AG04449 (cell line): ENCODE measurements around the gene LRRTM1.

ENCODE experiments used
- CTCF ChIA-PET: fragments of 350-600 bp; formaldehyde crosslinking; extraction: SDS; loops from one replicate; lab custom pipeline; 2021; ENCODE audit warnings: antibody characterized with exemption; lab: Yijun Ruan, JAX
- POLR2A ChIA-PET: fragments of 400-600, 350-600 bp; formaldehyde crosslinking; extraction: SDS; loops from one replicate; lab custom pipeline; 2020; ENCODE audit warnings: antibody characterized with exemption, inconsistent platforms; lab: Yijun Ruan, JAX
- DNase-seq: peaks from one replicate; pipeline ENCODE4 v3.0.0-alpha.2; 2010; ENCODE audit warnings: low read depth, low spot score
- H3K4me3 ChIP-seq: 2 replicates; pipeline ENCODE4 v1.5.1; 2011; ENCODE audit warnings: low read depth, mild to moderate bottlenecking, control low read depth, low read length
- TF ChIP-seq, protein P1 (sequence below): IDR thresholded peaks from one replicate; pipeline ENCODE4 v1.5.1; 2011; ENCODE audit warnings: mild to moderate bottlenecking, moderate library complexity, low read length, control low read depth, inconsistent platforms; ENCODE audit not compliant: insufficient read depth; ENCODE audit errors: missing control alignments

LRRTM1 gene

DNA sequence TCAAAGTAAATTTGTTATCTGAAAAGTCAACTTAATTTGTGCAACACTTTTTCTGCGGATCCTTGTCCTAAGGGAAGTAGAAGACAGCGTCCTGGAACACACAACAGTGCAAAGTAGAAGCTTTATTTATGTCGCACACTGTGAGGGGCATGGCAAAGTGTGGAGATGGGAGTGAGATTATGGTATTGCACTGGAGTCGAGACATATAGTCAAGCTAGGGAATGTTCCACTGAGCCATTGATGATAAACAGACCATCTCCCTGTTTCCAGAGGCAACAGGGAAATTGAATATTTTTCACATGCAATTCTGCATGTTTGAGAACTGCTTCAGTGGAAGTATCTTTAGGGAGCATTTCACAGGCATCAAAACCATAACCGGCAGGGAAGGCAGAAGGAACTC is 46.2 kb downstream of the LRRTM1 start:
- no peak for DNase-seq
- POLR2A ChIA-PET, result no interaction called here
- CTCF ChIA-PET, result interaction anchor here (3.6 kb wide), 1 partner anchor 241 kb away, joined by 23 read pairs; no protein-coding TSS in a partner anchor
- H3K4me3 ChIP-seq, result no peak overlapping the region
- TF ChIP-seq, protein P1, sequence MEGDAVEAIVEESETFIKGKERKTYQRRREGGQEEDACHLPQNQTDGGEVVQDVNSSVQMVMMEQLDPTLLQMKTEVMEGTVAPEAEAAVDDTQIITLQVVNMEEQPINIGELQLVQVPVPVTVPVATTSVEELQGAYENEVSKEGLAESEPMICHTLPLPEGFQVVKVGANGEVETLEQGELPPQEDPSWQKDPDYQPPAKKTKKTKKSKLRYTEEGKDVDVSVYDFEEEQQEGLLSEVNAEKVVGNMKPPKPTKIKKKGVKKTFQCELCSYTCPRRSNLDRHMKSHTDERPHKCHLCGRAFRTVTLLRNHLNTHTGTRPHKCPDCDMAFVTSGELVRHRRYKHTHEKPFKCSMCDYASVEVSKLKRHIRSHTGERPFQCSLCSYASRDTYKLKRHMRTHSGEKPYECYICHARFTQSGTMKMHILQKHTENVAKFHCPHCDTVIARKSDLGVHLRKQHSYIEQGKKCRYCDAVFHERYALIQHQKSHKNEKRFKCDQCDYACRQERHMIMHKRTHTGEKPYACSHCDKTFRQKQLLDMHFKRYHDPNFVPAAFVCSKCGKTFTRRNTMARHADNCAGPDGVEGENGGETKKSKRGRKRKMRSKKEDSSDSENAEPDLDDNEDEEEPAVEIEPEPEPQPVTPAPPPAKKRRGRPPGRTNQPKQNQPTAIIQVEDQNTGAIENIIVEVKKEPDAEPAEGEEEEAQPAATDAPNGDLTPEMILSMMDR, result no peak

DNA sequence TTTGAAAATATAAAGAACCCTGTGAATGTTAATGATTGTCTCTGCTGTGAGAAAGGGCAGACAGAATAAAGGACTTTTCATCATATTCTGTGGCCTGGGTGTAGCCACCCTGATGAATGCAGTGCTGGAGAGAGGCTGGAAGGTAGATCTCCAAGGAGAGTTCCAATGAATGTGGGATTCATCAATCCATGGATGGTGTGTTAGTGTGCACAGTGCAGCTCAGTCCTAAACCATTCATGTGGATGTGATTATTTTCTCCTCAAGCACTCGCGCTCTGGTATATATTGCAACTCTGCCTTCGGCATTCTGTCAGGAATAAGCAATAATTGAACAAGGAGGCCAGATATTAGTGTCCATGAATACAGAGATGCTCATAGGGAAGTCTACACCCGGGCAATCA is 47.1 kb downstream of the LRRTM1 start:
- H3K4me3 ChIP-seq, result no peak overlapping the region
- ChIA-PET CTCF (interaction anchor here (2.3 to 3.8 kb wide), 3 partner anchors 14 to 241 kb away, joined by 13 to 23 read pairs (median 18); no protein-coding TSS in a partner anchor), POLR2A (no interaction called here)
- no peak for DNase-seq
- TF ChIP-seq, protein P1, result no peak

DNA sequence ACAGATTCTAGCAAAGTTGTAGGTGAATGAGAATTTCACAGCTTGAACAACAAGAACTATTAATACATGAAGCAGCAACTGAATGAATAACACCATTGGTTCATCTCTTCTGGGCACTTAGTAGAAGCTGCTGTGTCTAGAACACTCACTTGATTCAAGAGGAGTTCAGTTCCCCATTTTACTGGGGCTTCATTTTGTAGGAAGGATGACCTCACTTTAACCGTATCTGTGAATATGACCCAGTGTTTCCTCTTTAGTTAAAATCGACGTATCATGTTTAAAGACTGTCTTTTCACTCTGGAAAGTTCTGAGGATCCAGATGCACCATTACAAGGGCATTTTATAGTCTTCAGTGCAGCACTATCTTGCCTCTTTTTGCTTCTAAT is 47.8 kb downstream of the LRRTM1 start:
- H3K4me3 ChIP-seq, result no peak overlapping the region
- CTCF ChIA-PET, result interaction anchor here (2.3 to 3.8 kb wide), 3 partner anchors 14 to 242 kb away, joined by 13 to 23 read pairs (median 18); no protein-coding TSS in a partner anchor
- POLR2A ChIA-PET, result no interaction called here
- TF ChIP-seq, protein P1, result no peak
- DNase-seq, result no peak

DNA sequence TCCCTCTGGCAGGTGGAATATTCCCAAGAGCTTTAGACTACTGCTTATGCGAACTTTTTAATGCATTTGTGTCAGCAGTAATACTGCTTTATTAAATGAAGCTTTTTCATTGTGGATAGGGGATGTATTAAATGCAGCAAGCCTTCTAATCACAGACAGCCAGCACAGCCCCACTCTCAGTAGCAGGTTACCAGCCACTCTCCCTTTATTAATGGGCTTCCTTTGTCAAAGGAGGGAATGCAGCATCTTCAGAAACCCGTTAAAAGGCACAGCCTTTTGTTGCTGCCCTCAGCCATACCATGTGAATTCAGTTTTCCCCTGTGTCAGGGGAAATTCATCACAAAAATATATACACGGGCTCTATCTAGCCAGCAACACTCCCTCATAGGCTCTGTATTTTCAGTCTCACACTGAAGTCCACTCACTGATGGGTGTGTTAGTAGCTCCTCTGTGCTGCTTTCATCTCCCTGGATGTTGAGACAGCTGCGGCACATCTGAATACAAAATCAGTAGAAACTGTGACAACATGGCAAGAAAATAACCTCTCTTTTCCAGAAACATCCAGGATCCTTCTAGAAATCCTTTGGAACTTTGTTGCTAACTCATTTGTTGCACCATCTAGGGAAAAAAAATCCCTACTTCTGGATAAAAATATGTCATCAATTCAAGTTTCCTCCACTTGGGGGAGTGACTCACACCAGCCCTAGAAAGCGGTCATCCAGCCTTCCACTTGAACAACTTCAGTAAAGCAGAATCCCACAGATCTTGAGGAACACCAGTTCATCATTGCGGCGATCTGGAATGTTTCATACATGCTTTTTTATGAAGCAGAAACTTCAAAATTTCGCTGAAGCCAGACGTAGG is 48.4 kb downstream of the LRRTM1 start:
- ChIA-PET CTCF (interaction anchor here (2.3 to 3.8 kb wide), 3 partner anchors 13 to 243 kb away, joined by 13 to 23 read pairs (median 18); no protein-coding TSS in a partner anchor), POLR2A (no interaction called here)
- no peak overlapping the region for H3K4me3 ChIP-seq
- TF ChIP-seq, protein P1, result peak; percentile 21
- no peak for DNase-seq

- TF ChIP-seq, protein P1, result no peak
- ChIA-PET POLR2A (no interaction called here), CTCF (interaction anchor here (5.9 kb wide), 1 partner anchor 14 kb away, joined by 34 read pairs; no protein-coding TSS in a partner anchor)
- no peak for DNase-seq
- H3K4me3 ChIP-seq, result no peak overlapping the region
Observed at GRCh38 chr2:80252294-80252986, 52.1 kb downstream of the LRRTM1 start.
